HFFc6 (cell line): Measurements from ENCODE around the gene GLI1. TPM values are rescaled to one million over a fixed set of nuclear protein-coding genes. Genes with fewer than 3 reads are reported as not detected.

Source experiments
- DNase-seq: peaks from one replicate; pipeline ENCODE4 v3.0.0-alpha.2; 2018
- H3K27ac Mint-ChIP-seq: 2 replicates; pipeline ENCODE4 v1.8.0; 2020; ENCODE audit warnings: mild to moderate bottlenecking, mixed read lengths
- H3K27me3 Mint-ChIP-seq: 2 replicates; pipeline ENCODE4 v1.8.0; 2021; ENCODE audit warnings: mild to moderate bottlenecking, moderate library complexity, mixed read lengths; ENCODE audit not compliant: insufficient read depth
- H3K36me3 Mint-ChIP-seq: 2 replicates; pipeline ENCODE4 v1.8.0; 2021; ENCODE audit warnings: low read depth, mixed read lengths
- H3K4me1 Mint-ChIP-seq: 2 replicates; pipeline ENCODE4 v1.8.0; 2020; ENCODE audit warnings: low read depth, mixed read lengths
- H3K4me3 Mint-ChIP-seq: 2 replicates; pipeline ENCODE4 v1.8.0; 2020; ENCODE audit warnings: mild to moderate bottlenecking, moderate library complexity, mixed read lengths
- H3K9me3 Mint-ChIP-seq: 2 replicates; pipeline ENCODE4 v1.8.0; 2020; ENCODE audit warnings: mild to moderate bottlenecking, mixed read lengths
- total RNA-seq, 6 experiments: library from RNA; stranded (reverse); fragmentation: NEBNext Ultra II Directional; extraction: Animal tissue kit (Norgen Biotek cat#: 25700); gene quantifications; 2 replicates in 1 of 6; 3 replicates in 5 of 6; pipeline ENCODE4 v1.2.3, GENCODE V29; 2021
- TF ChIP-seq, protein P1 (sequence below): fragments of 200-600 bp; sonication (generic); IDR thresholded peaks from 2 replicates; pipeline ENCODE4 v1.5.0; 2021; ENCODE audit warnings: antibody characterized with exemption, mild to moderate bottlenecking

Gene GLI1
- total RNA-seq, 6 experiments from 2014 or later, result 3.9 to 5.8 (median 4.6) TPM

DNA sequence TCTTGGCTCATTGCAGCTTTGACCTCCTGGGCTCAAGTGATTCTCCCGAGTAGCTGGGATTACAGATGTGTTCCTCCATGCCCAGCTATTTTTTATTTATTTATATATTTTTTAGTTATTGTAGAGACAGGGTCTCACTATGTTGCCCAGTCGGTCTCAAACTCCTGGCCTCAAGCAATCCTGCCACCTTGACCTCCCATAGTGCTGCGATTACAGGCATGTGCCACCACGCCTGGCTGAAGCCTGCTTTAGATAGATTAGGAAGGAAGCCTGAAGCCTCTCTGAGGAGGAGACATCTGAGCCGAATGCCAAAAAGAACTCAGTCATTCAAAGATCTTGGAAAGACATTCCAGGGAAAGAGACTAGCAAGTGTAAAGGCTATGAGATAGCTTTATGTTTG is 14.8 kb upstream of the GLI1 start:
- Mint-ChIP-seq H3K4me3 (no peak overlapping the region), H3K4me1 (no peaks in the 10 kb centered on the region), H3K9me3 (peaks cover 11% of the 10 kb centered on the region), H3K27ac (no peak overlapping the region), H3K36me3 (peaks cover 10% of the 10 kb centered on the region), H3K27me3 (peaks cover 5% of the 10 kb centered on the region; the same call in 1 of the 2 replicates)
- DNase-seq, result no peak
- TF ChIP-seq, protein P1, sequence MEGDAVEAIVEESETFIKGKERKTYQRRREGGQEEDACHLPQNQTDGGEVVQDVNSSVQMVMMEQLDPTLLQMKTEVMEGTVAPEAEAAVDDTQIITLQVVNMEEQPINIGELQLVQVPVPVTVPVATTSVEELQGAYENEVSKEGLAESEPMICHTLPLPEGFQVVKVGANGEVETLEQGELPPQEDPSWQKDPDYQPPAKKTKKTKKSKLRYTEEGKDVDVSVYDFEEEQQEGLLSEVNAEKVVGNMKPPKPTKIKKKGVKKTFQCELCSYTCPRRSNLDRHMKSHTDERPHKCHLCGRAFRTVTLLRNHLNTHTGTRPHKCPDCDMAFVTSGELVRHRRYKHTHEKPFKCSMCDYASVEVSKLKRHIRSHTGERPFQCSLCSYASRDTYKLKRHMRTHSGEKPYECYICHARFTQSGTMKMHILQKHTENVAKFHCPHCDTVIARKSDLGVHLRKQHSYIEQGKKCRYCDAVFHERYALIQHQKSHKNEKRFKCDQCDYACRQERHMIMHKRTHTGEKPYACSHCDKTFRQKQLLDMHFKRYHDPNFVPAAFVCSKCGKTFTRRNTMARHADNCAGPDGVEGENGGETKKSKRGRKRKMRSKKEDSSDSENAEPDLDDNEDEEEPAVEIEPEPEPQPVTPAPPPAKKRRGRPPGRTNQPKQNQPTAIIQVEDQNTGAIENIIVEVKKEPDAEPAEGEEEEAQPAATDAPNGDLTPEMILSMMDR, result no peak

DNA sequence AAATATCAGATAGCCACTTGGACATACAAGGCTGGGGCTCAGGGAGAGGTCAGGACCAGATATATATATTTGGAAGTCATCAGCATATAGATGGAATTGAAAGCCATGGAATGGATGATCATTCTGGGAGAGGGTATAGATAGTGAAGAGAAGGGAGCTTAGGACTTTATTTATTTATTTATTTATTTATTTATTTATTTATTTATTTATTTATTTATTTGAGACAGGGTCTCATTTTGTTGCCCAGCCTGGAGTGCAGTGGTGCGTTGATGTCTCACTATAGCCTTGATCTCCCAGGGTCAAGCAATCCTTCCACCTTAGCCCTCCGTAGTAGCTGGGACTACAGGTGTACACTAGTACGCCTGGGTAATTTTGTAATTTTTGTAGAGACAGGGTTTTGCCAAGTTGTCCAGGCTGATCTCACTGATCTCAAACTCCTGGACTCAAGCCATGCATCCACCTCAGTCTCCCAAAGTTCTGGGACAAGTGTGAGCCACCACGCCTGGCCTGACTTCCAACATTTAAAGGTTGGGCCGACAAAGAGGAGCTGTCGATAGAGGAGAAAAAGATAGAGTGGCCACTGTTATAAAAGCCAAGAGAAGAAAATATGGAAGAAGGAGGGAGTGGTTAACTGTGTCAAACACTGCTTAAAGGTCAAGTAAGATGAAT is 13.2 kb upstream of the GLI1 start:
- Mint-ChIP-seq H3K4me1 (peaks cover 9% of the 10 kb centered on the region), H3K9me3 (peaks cover 6% of the 10 kb centered on the region), H3K27ac (no peak overlapping the region), H3K27me3 (peaks cover 2% of the 10 kb centered on the region; the same call in 1 of the 2 replicates), H3K4me3 (no peak overlapping the region), H3K36me3 (peaks cover 6% of the 10 kb centered on the region; the same call in 1 of the 2 replicates)
- TF ChIP-seq, protein P1, result no peak
- no peak for DNase-seq

DNA sequence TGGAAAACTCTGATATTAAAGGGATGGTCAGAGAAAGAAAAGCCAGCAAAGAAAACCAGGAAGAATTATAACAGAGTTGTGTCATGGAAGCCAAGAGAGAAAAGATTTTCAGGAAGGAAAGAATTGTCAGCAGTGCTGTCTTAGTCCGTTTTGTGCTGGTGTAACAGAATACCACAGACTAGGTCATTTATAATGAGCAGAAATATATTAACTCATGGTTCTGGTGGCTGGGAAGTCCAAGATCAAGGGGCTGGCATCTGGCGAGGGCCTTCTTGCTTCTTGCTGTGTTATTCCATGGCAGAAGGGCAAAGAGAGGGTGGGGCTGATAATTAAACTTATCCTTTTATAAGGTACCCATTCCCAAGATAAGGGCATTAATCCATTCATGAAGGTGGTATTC is 10.9 kb upstream of the GLI1 start:
- Mint-ChIP-seq H3K36me3 (no peaks in the 10 kb centered on the region), H3K27me3 (no peaks in the 10 kb centered on the region; the same call in 1 of the 2 replicates), H3K27ac (no peak overlapping the region), H3K4me1 (peaks cover 26% of the 10 kb centered on the region), H3K9me3 (no peaks in the 10 kb centered on the region), H3K4me3 (no peak overlapping the region)
- TF ChIP-seq, protein P1, result no peak
- no peak for DNase-seq

DNA sequence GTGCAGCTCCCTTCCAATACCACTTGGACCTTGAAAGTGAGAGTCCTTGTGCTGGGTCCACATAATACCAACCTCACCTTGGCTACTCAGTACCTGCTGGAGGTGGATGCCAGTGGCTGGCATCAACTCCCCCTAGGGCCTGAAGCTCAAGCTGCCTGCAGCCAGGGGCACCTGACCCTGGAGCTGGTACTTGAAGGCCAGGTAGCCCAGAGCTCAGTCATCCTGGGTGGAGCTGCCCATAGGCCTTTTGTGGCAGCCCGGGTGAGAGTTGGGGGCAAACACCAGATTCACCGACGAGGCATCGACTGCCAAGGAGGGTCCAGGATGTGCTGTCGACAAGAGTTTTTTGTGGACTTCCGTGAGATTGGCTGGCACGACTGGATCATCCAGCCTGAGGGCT is 10.2 kb upstream of the GLI1 start:
- H3K36me3 Mint-ChIP-seq, result no peaks in the 10 kb centered on the region
- DNase-seq, result no peak
- no peaks in the 10 kb centered on the region for H3K9me3 Mint-ChIP-seq
- H3K27ac Mint-ChIP-seq, result no peak overlapping the region
- H3K4me1 Mint-ChIP-seq, result peaks cover 27% of the 10 kb centered on the region
- H3K4me3 Mint-ChIP-seq, result no peak overlapping the region
- TF ChIP-seq, protein P1, result no peak
- H3K27me3 Mint-ChIP-seq, result no peaks in the 10 kb centered on the region; the same call in 1 of the 2 replicates

DNA sequence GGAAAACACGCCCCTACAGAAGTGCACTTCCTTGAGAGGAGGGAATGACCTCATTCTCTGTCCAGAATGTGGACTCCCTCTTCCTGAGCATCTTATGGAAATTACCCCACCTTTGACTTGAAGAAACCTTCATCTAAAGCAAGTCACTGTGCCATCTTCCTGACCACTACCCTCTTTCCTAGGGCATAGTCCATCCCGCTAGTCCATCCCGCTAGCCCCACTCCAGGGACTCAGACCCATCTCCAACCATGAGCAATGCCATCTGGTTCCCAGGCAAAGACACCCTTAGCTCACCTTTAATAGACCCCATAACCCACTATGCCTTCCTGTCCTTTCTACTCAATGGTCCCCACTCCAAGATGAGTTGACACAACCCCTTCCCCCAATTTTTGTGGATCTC is 9.5 kb upstream of the GLI1 start:
- Mint-ChIP-seq H3K27me3 (no peaks in the 10 kb centered on the region; the same call in 1 of the 2 replicates), H3K4me3 (no peak overlapping the region), H3K27ac (no peak overlapping the region), H3K4me1 (peaks cover 34% of the 10 kb centered on the region), H3K36me3 (no peaks in the 10 kb centered on the region), H3K9me3 (no peaks in the 10 kb centered on the region)
- DNase-seq, result no peak
- TF ChIP-seq, protein P1, result no peak
